ENCODE measurements around the gene ADAMTS8.

DNA sequence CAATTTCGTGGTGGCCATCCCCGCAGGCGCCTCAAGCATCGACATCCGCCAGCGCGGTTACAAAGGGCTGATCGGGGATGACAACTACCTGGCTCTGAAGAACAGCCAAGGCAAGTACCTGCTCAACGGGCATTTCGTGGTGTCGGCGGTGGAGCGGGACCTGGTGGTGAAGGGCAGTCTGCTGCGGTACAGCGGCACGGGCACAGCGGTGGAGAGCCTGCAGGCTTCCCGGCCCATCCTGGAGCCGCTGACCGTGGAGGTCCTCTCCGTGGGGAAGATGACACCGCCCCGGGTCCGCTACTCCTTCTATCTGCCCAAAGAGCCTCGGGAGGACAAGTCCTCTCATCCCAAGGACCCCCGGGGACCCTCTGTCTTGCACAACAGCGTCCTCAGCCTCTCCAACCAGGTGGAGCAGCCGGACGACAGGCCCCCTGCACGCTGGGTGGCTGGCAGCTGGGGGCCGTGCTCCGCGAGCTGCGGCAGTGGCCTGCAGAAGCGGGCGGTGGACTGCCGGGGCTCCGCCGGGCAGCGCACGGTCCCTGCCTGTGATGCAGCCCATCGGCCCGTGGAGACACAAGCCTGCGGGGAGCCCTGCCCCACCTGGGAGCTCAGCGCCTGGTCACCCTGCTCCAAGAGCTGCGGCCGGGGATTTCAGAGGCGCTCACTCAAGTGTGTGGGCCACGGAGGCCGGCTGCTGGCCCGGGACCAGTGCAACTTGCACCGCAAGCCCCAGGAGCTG, 44.8 kb upstream of the ADAMTS8 start:
- TF ChIP-seq, protein P1, sequence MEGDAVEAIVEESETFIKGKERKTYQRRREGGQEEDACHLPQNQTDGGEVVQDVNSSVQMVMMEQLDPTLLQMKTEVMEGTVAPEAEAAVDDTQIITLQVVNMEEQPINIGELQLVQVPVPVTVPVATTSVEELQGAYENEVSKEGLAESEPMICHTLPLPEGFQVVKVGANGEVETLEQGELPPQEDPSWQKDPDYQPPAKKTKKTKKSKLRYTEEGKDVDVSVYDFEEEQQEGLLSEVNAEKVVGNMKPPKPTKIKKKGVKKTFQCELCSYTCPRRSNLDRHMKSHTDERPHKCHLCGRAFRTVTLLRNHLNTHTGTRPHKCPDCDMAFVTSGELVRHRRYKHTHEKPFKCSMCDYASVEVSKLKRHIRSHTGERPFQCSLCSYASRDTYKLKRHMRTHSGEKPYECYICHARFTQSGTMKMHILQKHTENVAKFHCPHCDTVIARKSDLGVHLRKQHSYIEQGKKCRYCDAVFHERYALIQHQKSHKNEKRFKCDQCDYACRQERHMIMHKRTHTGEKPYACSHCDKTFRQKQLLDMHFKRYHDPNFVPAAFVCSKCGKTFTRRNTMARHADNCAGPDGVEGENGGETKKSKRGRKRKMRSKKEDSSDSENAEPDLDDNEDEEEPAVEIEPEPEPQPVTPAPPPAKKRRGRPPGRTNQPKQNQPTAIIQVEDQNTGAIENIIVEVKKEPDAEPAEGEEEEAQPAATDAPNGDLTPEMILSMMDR (IDR thresholded peaks at IDR 0.05; ENCODE audit: low read length) = no peak
- no peak for TF ChIP-seq EZH2phosphoT487 (IDR thresholded peaks at IDR 0.05; ENCODE audit: low read length)

Data from MM.1S (cell line).